Adrenal gland (tissue), 5 donors: ENCODE measurements around the gene NLRC3.

ENCODE experiments used
- CTCF ChIP-seq, 6 experiments: fragments of 450-650 bp in 4 of 6; fragments of 200-600 bp in 2 of 6; sonication (generic) in 1 of 6; IDR thresholded peaks; 1 replicate in 5 of 6; 2 replicates in 1 of 6; pipeline versions ENCODE4 v1.5.1 to v1.8.0; 2016 to 2021; ENCODE audit warnings: antibody characterized with exemption in 6 of 6, mild to moderate bottlenecking in 2 of 6, moderate library complexity in 1 of 6
- POLR2A ChIP-seq, 2 donors: fragments of 450-650 bp; IDR thresholded peaks; one replicate each; pipeline ENCODE4 v1.6.1; 2017; ENCODE audit warnings: antibody characterized with exemption in 2 of 2, mild to moderate bottlenecking in 2 of 2, moderate library complexity in 1 of 2
- donor health status: DM: no; HTN: no; CAD: no.

DNA sequence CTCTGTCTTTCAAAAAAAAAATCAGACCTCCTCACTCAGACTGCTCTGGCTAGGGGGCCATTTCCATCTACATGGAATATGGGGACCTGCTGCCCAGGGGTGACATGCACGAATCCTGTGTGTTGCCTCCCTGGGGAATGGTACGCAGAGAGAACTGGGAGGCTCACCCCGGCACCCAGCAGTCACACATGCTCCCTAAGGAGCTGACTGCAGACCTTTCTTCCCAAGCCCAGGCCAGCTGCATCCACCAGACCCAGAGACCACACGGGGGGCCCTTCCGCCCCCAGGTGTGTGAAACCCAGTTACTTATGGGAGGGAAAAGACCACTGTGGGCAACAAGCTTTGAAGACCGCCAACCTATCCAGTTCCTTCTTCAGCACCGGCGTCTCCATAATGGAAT lies 7.2 kb upstream of the NLRC3 start:
- TF ChIP-seq CTCF (IDR thresholded peaks at IDR 0.05): no peak
- no peak for TF ChIP-seq POLR2A (IDR thresholded peaks at IDR 0.05)
